Stimulated activated naive CD8-positive, alpha-beta T cell treated with anti-CD3 and anti-CD28 coated beads, Interleukin-15, Interleukin-2, amounts not matched to agents 100 ng/mL and 50 ng/mL, for 24 hours (primary cell): ENCODE measurements around the gene SCCPDH.

Experiments used
- H3K27ac Mint-ChIP-seq: one replicate; pipeline ENCODE4 v1.8.0; 2021; ENCODE audit warnings: mild to moderate bottlenecking, mixed read lengths
- H3K27me3 Mint-ChIP-seq: one replicate; pipeline ENCODE4 v1.8.0; 2021; ENCODE audit warnings: mixed read lengths
- H3K36me3 Mint-ChIP-seq: one replicate; pipeline ENCODE4 v1.8.0; 2021; ENCODE audit warnings: low read depth, mixed read lengths
- H3K4me1 Mint-ChIP-seq: one replicate; pipeline ENCODE4 v1.8.0; 2021; ENCODE audit warnings: low read depth, mixed read lengths
- H3K4me3 Mint-ChIP-seq: one replicate; pipeline ENCODE4 v1.8.0; 2021; ENCODE audit warnings: mild to moderate bottlenecking, mixed read lengths
- H3K9me3 Mint-ChIP-seq: one replicate; pipeline ENCODE4 v1.8.0; 2021; ENCODE audit warnings: mixed read lengths

Gene SCCPDH

DNA sequence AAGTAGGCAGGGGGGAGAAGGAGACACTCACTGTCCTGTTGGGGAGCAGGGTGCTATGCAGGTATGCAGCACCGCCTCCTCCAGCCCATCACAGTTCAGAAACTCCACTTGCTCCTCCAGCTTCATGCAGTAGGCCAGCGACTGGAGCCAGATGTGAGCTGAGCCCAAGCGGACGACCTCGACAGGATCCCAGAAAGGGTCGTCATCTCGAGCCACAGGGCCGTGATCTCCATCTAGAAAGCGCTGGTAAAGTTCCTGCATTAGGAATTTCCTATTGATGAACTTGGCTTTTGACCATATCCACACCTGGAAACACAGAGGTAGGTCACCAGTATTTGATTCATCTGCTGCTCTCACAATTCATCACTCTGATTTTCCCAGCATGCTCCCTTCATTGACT lies 56.1 kb downstream of the SCCPDH start:
- H3K36me3 Mint-ChIP-seq = peaks cover 21% of the 10 kb centered on the region
- H3K9me3 Mint-ChIP-seq = no peaks in the 10 kb centered on the region
- no peak overlapping the region for H3K27ac Mint-ChIP-seq
- H3K4me3 Mint-ChIP-seq = no peak overlapping the region
- H3K27me3 Mint-ChIP-seq = no peaks in the 10 kb centered on the region
- peaks cover 17% of the 10 kb centered on the region for H3K4me1 Mint-ChIP-seq

DNA sequence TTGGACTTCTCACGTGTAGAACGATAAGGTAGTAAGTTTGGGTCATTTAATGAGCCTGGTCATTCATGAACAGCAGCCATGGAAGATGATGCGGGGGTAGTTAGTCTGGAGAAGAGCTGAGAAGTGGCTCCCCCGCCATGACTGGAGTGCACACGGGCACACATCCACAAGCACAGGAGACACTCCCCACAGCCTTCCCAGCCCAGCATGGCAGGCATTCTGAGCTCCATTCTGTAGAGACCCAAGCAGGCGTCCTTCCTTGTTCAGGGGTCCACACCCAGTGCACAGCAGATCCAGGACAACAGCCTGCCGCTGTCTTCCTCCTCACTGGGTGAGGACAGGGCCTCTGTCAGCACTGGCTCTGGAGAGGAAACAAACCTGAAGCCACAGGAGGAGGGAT lies 57.0 kb downstream of the SCCPDH start:
- Mint-ChIP-seq H3K27me3 (no peaks in the 10 kb centered on the region), H3K4me3 (no peak overlapping the region), H3K36me3 (peaks cover 18% of the 10 kb centered on the region), H3K27ac (peak overlapping the region; percentile 52), H3K9me3 (no peaks in the 10 kb centered on the region), H3K4me1 (peaks cover 17% of the 10 kb centered on the region)

DNA sequence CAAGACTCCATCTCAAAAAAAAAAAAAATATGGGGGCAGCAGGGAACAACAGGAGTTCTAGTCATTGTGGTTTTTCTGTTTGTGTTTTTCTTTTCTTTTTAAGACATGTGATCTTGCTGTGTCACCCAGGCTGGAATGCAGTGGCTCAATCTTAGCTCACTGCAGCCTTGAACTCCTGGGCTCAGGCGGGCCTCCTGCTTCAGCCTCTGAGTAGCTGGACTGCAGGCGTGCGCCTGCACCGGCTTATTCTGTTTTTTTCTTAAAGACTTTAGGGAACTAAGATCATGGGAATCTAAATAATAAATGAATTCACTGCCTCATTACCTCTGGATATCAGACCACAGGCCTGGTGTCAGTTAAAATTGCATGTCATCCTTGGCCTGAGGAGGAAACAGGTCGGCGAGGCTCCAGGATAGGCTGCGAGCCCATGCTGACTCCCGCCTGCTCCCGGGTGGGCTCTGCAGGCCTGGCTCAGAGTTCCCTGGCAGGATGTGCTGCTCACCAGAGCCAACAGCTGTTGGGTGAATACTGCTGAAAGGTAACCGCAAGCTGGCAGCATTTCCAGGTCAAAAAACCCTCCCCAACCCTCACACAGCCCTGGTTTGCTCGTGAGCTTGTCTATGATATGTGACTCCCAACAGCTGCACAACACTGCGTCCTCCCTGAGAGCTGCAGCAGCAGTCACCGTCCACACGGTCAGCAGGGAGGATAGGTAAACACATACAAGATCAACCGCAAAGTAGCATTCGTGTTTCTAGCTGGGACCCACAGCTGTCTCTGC lies 58.1 kb downstream of the SCCPDH start:
- H3K27ac Mint-ChIP-seq = no peak overlapping the region
- H3K27me3 Mint-ChIP-seq = no peaks in the 10 kb centered on the region
- H3K4me3 Mint-ChIP-seq = no peak overlapping the region
- H3K4me1 Mint-ChIP-seq = peaks cover 17% of the 10 kb centered on the region
- no peaks in the 10 kb centered on the region for H3K9me3 Mint-ChIP-seq
- H3K36me3 Mint-ChIP-seq = peaks cover 17% of the 10 kb centered on the region

DNA sequence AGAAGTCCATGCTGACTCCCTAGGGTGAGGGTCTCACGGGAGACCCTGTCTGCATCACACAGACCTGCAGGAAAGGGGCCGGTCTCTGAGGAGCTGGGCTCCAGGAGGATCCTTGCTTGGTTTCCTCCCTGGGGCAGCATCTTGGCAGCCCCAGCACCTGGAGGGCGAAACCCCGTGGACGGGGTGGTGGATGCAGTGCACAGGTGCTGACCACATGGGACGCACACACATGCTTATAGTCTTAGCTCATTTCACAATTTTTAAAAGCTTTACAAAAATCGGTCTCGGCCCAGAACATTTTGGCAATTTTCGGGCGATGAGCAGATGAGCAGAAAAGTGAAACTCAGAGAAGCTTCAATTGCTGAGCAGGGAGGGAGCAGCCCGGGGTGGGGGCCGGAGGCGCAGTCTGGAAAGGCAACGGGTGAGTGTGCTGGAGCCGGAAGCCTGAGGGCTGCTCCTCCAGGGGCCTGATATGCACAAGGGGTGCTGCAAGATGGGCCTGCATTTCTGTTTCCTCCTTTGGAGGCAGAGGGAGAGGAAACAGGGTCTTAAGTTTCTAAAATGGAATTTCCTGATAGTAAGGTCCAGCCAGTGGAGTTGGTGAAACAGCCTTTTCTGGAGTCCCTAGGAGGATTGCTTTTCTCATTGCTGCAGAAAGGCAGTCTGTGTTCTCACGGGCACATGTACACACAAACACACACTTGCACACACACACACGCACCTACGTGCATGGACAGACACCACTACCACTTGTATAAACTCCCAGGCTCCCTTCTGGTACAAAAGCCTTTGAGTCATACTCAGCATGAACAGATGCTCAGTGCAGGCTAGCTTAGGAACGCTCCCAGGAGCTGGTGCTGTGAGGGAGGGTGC lies 60.6 kb downstream of the SCCPDH start:
- Mint-ChIP-seq H3K9me3 (no peaks in the 10 kb centered on the region), H3K27me3 (peaks cover 9% of the 10 kb centered on the region), H3K27ac (no peak overlapping the region), H3K4me3 (peak overlapping the region; percentile 20), H3K36me3 (peaks cover 10% of the 10 kb centered on the region), H3K4me1 (peaks cover 23% of the 10 kb centered on the region)

DNA sequence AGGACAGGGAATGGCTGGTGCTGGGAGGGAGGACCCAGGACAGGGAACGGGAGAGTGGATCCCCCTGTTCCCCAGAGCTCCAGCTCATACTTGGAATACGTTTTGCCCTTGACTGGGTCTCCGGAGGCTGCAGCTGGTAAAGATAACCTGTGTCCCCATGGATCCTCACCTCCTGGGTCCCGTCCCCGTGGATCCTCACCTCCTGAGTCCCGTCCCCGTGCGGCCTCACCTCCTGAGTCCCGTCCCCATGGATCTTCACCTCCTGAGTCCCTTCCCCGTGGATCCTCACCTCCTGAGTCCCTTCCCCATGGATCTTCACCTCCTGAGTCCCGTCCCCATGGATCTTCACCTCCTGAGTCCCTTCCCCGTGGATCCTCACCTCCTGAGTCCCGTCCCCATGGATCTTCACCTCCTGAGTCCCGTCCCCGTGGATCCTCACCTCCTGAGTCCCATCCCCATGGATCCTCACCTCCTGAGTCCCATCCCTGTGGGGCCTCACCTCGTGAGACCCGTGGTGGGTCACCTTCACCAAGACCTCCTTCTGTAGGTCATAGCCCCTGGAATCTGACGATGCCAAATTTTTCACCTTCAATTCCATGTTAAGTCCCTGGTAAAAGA lies 61.4 kb downstream of the SCCPDH start:
- H3K27ac Mint-ChIP-seq = no peak overlapping the region
- peaks cover 11% of the 10 kb centered on the region for H3K27me3 Mint-ChIP-seq
- no peak overlapping the region for H3K4me3 Mint-ChIP-seq
- H3K4me1 Mint-ChIP-seq = peaks cover 23% of the 10 kb centered on the region
- peaks cover 7% of the 10 kb centered on the region for H3K36me3 Mint-ChIP-seq
- no peaks in the 10 kb centered on the region for H3K9me3 Mint-ChIP-seq

DNA sequence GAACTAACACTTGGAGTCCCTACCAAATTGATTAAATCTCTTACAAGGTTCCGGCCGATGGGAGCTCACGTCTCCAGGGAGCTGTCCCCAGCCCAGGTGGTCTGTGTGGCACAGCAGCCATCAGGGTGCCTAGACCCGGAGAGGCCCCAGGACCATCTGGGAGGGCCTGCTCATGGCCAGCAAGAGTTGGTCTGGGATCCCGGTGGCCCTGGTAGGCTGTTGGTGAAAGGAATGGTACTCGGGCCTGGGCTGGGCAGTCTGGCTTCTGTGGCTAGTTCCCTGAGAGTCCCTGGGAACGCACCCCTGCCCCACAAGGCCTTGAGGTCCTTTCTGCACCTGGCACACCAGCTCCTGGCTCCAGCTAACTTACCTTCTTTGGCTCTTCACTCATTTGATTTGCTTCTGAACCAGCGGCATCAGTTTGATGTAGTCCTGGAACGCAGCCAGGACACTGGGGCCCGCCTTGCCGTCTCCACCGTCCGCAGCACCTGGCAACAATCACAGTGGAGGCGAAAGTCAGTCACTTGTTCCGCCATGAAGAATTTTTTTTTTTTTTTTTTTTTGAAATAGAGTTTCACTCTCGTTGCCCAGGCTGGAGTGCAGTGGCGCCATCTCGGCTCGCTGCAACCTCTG lies 62.5 kb downstream of the SCCPDH start:
- Mint-ChIP-seq H3K9me3 (no peaks in the 10 kb centered on the region), H3K27ac (no peak overlapping the region), H3K27me3 (peaks cover 14% of the 10 kb centered on the region), H3K4me1 (peaks cover 23% of the 10 kb centered on the region), H3K4me3 (no peak overlapping the region), H3K36me3 (no peaks in the 10 kb centered on the region)

DNA sequence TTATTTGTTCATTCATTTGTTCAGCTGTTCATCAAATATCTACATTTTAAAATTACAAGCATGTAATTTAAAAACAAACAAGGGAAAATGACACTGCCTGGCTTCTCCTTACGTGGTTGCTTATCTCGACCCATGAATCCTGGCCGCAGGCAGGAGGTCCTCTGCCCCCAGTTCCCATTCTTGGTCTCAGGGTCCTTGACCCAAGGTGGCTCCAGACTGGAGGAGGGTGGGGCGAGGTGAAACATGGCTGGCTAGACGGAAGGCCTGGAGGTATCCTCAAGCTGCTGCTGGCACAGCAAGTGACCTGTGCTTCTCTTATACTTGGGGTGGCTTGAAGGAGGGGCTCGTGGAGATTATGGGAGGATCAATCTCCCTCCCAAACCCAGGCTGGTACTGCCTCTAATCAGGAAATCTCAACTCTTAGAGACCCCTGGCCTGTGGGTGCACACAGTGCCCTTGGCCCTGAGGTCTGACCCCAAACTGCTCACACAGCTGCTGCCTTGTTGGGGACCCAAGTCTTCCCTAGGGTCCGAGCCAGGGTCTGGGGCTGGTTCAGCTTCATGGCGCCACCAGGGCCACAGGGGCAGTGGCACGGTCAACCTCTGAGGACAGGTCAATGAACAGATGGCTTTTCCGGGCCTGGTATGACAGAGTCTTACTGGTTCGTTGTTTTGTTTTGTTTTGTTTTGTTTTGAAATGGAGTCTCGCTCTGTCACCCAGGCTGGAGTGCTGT lies 63.7 kb downstream of the SCCPDH start:
- Mint-ChIP-seq H3K27ac (no peak overlapping the region), H3K36me3 (no peaks in the 10 kb centered on the region), H3K4me3 (no peak overlapping the region), H3K27me3 (peaks cover 14% of the 10 kb centered on the region), H3K9me3 (no peaks in the 10 kb centered on the region), H3K4me1 (peaks cover 14% of the 10 kb centered on the region)

DNA sequence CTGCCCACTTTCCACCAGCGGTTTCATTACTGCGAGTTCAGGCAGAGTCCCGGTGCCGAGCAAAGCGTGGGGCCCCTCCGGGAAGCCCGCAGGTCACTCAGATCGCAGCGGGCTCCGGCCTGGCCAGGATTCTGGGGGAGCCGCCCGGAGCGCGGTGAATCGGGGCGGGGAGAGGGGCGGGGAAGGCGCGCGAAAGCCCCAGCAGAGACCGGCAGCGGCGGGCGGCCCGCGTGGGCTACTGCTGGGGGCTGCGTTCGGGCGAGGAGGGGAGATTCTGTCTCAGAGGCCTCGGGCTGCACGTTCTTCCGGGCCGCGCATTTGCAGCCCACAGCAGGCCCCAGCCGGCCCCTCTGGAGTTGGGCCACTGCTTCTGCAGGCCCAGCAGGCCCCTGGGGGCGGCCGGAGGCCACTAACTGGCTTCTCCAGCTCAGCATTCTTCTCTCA lies 64.7 kb downstream of the SCCPDH start:
- no peaks in the 10 kb centered on the region for H3K36me3 Mint-ChIP-seq
- H3K4me3 Mint-ChIP-seq = peak overlapping the region; percentile 10
- H3K4me1 Mint-ChIP-seq = peaks cover 14% of the 10 kb centered on the region
- H3K27me3 Mint-ChIP-seq = peaks cover 14% of the 10 kb centered on the region
- H3K27ac Mint-ChIP-seq = no peak overlapping the region
- H3K9me3 Mint-ChIP-seq = no peaks in the 10 kb centered on the region

DNA sequence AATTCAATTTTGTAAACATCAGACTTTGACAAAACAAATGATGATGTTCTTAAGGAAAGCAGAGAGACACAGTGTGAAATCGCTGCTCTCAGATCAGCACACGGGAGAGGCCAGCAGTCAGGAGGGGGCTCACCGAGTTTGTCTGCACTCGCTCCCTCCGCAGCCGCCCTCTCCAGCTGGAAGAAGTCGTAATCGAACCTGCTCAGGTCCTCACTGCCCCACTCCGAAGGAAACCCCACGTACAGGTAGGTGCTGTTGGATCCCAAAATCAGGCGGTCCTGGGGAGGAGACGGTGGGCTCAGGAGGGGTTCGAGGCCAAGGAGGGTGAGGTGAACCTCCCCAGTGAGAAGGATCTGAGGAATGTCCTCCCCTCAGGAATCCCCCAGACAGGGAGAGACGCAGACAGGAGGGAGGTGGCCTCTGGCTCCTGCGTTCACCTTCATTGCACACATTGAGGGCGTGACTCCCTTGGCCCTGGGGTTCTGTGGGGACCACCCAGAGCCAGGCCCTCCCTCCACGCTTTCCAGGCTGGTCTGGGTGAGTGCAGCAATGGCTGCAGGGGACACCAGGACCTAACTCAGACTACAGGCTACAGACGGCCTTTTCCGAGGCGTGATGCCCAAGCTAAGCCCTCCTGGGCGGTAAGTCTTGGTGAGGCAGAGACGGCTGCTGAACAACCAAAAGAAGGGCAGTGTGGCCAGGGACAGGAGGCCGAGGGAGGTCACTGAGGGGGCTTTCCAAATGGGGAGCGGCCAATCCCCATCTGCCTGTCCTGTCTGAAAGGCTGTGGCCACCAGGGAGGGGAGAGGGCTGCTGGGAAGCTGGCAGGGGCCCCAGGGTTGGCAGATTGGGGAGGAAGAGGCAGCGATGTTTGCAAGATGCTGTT lies 65.5 kb downstream of the SCCPDH start:
- Mint-ChIP-seq H3K9me3 (no peaks in the 10 kb centered on the region), H3K27me3 (peaks cover 14% of the 10 kb centered on the region), H3K36me3 (no peaks in the 10 kb centered on the region), H3K4me3 (peak overlapping the region; percentile 10), H3K4me1 (peaks cover 12% of the 10 kb centered on the region), H3K27ac (no peak overlapping the region)

DNA sequence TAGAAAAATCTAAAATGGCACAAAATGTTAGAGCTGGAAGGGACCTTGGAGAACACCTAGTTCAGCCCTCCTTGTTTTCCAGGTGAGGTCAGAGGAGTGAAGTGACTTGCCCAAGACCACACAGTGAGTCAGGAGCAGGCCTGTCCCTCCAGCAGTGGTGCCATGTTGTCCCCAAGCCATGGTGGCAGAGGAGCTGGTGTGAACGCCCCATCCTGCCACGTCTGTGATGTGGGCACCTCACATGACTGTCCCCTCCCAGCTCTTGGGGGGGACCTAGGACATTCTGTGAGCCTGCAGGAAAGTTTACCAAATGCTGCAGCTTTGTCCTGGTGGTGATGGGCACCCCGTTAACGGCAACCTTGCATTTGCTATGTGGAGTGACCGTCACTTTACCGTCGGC lies 66.2 kb downstream of the SCCPDH start:
- Mint-ChIP-seq H3K36me3 (no peaks in the 10 kb centered on the region), H3K9me3 (no peaks in the 10 kb centered on the region), H3K4me3 (no peak overlapping the region), H3K27me3 (peaks cover 14% of the 10 kb centered on the region), H3K4me1 (peaks cover 6% of the 10 kb centered on the region), H3K27ac (no peak overlapping the region)

DNA sequence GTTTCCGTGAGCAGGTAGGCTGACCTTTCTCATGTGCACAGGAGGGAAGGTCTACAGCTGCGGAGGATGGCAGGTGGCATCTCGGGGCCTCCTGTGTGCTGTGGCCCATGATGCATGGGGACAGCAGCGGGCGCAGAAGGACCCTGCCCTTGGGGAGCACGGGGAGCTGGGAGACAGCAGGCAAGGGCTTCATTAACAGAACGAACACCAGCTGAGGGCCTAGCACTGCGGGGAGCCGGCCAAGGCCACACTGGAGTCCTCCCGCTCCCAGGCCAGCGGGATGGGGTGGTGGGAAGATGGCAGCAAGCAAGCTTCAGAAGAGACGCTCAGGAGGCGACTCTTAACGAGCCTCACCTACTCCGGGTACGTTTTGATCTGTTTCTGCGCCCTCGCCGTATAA lies 66.6 kb downstream of the SCCPDH start:
- Mint-ChIP-seq H3K27ac (no peak overlapping the region), H3K4me1 (peaks cover 6% of the 10 kb centered on the region), H3K4me3 (no peak overlapping the region), H3K36me3 (no peaks in the 10 kb centered on the region), H3K27me3 (peaks cover 14% of the 10 kb centered on the region), H3K9me3 (no peaks in the 10 kb centered on the region)

DNA sequence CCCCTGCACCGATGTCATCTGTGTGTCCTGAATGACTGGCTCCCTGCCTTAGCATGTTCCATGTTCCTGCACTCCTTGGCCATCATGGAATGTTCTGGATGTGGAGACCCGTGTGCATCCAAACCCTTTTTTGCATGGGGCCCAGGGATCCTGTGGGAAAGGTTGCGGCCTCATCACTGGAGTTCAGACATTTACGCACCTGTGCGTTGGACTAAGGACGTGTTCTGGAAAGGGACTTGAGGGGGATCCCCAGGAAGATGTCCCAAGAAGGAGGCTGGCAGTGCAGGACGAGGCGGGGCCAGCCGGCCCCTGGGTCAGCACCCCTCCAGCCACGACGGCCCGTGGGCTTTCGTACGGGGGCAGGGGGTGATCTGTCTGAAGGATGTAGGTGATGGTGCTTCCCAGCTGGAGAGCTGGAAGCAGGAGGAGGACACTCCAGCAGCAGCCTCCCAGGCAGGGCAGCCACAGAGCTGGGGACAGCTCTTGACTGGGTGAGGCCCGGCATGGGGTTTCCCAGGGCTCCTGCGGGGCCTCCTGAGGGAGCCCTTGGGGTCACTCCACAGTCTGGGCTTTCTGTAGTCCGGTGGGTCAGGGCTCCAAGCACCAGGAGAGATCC lies 67.2 kb downstream of the SCCPDH start:
- Mint-ChIP-seq H3K27ac (no peak overlapping the region), H3K36me3 (no peaks in the 10 kb centered on the region), H3K27me3 (peaks cover 14% of the 10 kb centered on the region), H3K9me3 (no peaks in the 10 kb centered on the region), H3K4me1 (peaks cover 6% of the 10 kb centered on the region), H3K4me3 (no peak overlapping the region)

DNA sequence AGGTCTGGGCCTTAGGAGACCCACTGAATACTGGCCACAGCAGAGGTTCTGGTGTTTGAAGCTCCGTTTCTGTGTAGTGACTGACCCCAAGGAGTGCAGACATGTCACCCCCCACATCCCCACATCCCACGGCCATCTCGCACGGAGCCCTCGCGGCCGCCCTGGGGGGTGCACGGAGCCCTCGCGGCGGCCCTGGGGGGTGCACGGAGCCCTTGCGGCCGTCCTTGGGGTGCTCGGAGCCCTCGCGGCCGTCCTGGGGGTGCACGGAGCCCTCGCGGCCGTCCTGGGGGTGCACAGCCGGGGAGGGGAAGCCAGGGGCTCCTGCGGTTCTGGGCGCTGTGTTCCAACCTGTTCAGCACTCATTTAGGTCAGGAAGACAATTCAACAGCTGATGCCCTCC lies 68.4 kb downstream of the SCCPDH start:
- no peak overlapping the region for H3K27ac Mint-ChIP-seq
- H3K4me3 Mint-ChIP-seq = no peak overlapping the region
- peaks cover 6% of the 10 kb centered on the region for H3K4me1 Mint-ChIP-seq
- peaks cover 14% of the 10 kb centered on the region for H3K27me3 Mint-ChIP-seq
- H3K36me3 Mint-ChIP-seq = no peaks in the 10 kb centered on the region
- no peaks in the 10 kb centered on the region for H3K9me3 Mint-ChIP-seq
